Upper lobe of left lung (tissue), 6 donors: ENCODE data around the gene NOC4L. TPM values are rescaled to one million over a fixed set of nuclear protein-coding genes. Genes with fewer than 3 reads are reported as not detected.

ENCODE experiments used
- ATAC-seq, 2 donors: fragments of 200-7000 bp; cut with Tn5 transposase; one replicate each; pipeline ENCODE4 v1.9.1; 2022; ENCODE audit warnings: mild to moderate bottlenecking in 2 of 2, moderate library complexity in 2 of 2; ENCODE audit not compliant: low FRiP score in 2 of 2
- DNase-seq, 2 donors: peaks; one replicate each; pipeline ENCODE4 v3.0.0-alpha.2; 2019 to 2020
- H3K27ac ChIP-seq, 4 donors: fragments of 200-600 bp; sonication (generic); one replicate each; pipeline ENCODE4 v1.5.1; 2016 to 2019
- H3K27me3 ChIP-seq, 4 donors: fragments of 200-600 bp; sonication (generic); one replicate each; pipeline ENCODE4 v1.5.1; 2017 to 2019
- H3K36me3 ChIP-seq, 4 donors: fragments of 200-600 bp; sonication (generic); one replicate each; pipeline ENCODE4 v1.5.1; 2016 to 2019
- H3K4me1 ChIP-seq, 4 donors: fragments of 200-600 bp; sonication (generic); one replicate each; pipeline ENCODE4 v1.5.1; 2018 to 2019
- H3K4me3 ChIP-seq, 4 donors: fragments of 200-600 bp; sonication (generic); one replicate each; pipeline ENCODE4 v1.5.1; 2017 to 2019; ENCODE audit warnings: mild to moderate bottlenecking in 2 of 4, moderate library complexity in 1 of 4
- H3K9me3 ChIP-seq, 4 donors: fragments of 200-600 bp; sonication (generic); one replicate each; pipeline ENCODE4 v1.5.1; 2018 to 2019
- EP300 ChIP-seq, 4 donors: sonication (generic); formaldehyde crosslinking; IDR thresholded peaks; one replicate each; pipeline ENCODE4 v1.5.1; 2017; ENCODE audit warnings: antibody characterized with exemption in 4 of 4, control low read depth in 2 of 4
- POLR2A ChIP-seq, 4 donors: fragments of 450-650 bp; IDR thresholded peaks; one replicate each; pipeline ENCODE4 v1.5.1; 2016 to 2017; ENCODE audit warnings: antibody characterized with exemption in 4 of 4, mild to moderate bottlenecking in 2 of 4
- POLR2AphosphoS5 ChIP-seq, 2 donors: sonication (generic); formaldehyde crosslinking; IDR thresholded peaks; one replicate each; pipeline ENCODE4 v1.5.1; 2017; ENCODE audit warnings: antibody characterized with exemption in 2 of 2
- WGBS, 2 donors: methylation state at CpG; one replicate each; pipeline ENCODE4 v1.1.5; 2017 to 2018; 5-methylcytosine and 5-hydroxymethylcytosine counted together
- total RNA-seq, 6 donors: library from RNA; depleted of rRNA in 4 of 6; stranded (reverse); fragments of >200 nt in 4 of 6; gene quantifications; one replicate each; pipeline versions ENCODE4 v1.1.0 to v1.2.1, GENCODE V29; 2016 to 2021
- TF ChIP-seq, protein P1 (sequence below), 6 experiments: fragments of 450-650 bp in 4 of 6; fragments of 200-600 bp in 2 of 6; sonication (generic) in 2 of 6; IDR thresholded peaks; one replicate each; pipeline ENCODE4 v1.5.1; 2016 to 2019; ENCODE audit warnings: antibody characterized with exemption in 6 of 6
- donor health status: DM: no; HTN: no; CAD: no; lungs with moderate emphysema.
- donor health status: DM: no; HTN: yes; CAD: no; lungs with severe emphysema.

Gene NOC4L
- total RNA-seq, 6 donors from 2014 or later: 7.4 to 22.4 (median 19.2) TPM

- no peak for ATAC-seq
- Histone ChIP-seq H3K27me3 (no peaks in the 10 kb centered on the region), H3K27ac (no peak overlapping the region), H3K9me3 (peaks cover 0 to 46% (median 0%) of the 10 kb centered on the region in 4 donors), H3K4me3 (no peak overlapping the region), H3K36me3 (no peaks in the 10 kb centered on the region), H3K4me1 (peaks cover 12 to 23% (median 19%) of the 10 kb centered on the region in 4 donors)
- peak in 1 of 2 donors; percentile 73 for DNase-seq
- WGBS, 2 donors: 89 to 97% methylated on average over 26 to 27 of the region's 35 CpGs
- TF ChIP-seq POLR2AphosphoS5 (IDR thresholded peaks at IDR 0.05) (no peak), POLR2A (IDR thresholded peaks at IDR 0.05) (no peak), EP300 (IDR thresholded peaks at IDR 0.05) (no peak)
- TF ChIP-seq, protein P1, sequence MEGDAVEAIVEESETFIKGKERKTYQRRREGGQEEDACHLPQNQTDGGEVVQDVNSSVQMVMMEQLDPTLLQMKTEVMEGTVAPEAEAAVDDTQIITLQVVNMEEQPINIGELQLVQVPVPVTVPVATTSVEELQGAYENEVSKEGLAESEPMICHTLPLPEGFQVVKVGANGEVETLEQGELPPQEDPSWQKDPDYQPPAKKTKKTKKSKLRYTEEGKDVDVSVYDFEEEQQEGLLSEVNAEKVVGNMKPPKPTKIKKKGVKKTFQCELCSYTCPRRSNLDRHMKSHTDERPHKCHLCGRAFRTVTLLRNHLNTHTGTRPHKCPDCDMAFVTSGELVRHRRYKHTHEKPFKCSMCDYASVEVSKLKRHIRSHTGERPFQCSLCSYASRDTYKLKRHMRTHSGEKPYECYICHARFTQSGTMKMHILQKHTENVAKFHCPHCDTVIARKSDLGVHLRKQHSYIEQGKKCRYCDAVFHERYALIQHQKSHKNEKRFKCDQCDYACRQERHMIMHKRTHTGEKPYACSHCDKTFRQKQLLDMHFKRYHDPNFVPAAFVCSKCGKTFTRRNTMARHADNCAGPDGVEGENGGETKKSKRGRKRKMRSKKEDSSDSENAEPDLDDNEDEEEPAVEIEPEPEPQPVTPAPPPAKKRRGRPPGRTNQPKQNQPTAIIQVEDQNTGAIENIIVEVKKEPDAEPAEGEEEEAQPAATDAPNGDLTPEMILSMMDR (IDR thresholded peaks at IDR 0.05): no peak
These were observed 43.6 kb downstream of the NOC4L start for GRCh38 chr12:132187646-132188450.

- H3K27ac ChIP-seq: peak overlapping the region in 2 of 4 donors; percentile 75 to 83
- H3K9me3 ChIP-seq: peaks cover 0 to 41% (median 0%) of the 10 kb centered on the region in 4 donors
- H3K4me3 ChIP-seq: peak overlapping the region in 2 of 4 donors; percentile 53 to 55
- no peaks in the 10 kb centered on the region for H3K36me3 ChIP-seq
- H3K4me1 ChIP-seq: peaks cover 12 to 23% (median 19%) of the 10 kb centered on the region in 4 donors
- no peaks in the 10 kb centered on the region for H3K27me3 ChIP-seq
- 87 to 92% methylated on average over 9 to 21 of the region's 21 CpGs for WGBS, 2 donors
- DNase-seq: peak in 1 of 2 donors; percentile 71
- no peak for ATAC-seq
- TF ChIP-seq EP300 (IDR thresholded peaks at IDR 0.05): no peak
- no peak for TF ChIP-seq POLR2AphosphoS5 (IDR thresholded peaks at IDR 0.05)
- TF ChIP-seq, protein P1 (IDR thresholded peaks at IDR 0.05): no peak
- TF ChIP-seq POLR2A (IDR thresholded peaks at IDR 0.05): no peak
These were observed 44.2 kb downstream of the NOC4L start for GRCh38 chr12:132188451-132188901.

GRCh38 chr12:132188916-132189325 lies 44.7 kb downstream of the NOC4L start:
- DNase-seq: peak in 1 of 2 donors; percentile 86
- 34 to 50% methylated on average over 7 to 10 of the region's 20 CpGs for WGBS, 2 donors
- H3K27me3 ChIP-seq: no peaks in the 10 kb centered on the region

GRCh38 chr12:132189378-132190011 lies 45.2 kb downstream of the NOC4L start:
- peak; percentile 95 to 99 for DNase-seq
- peak; percentile 95 to 96 for ATAC-seq
- Histone ChIP-seq H3K27ac (peak overlapping the region; percentile 59 to 83 (median 76)), H3K36me3 (no peaks in the 10 kb centered on the region), H3K4me1 (peaks cover 12 to 23% (median 19%) of the 10 kb centered on the region in 4 donors), H3K9me3 (peaks cover 0 to 45% (median 6%) of the 10 kb centered on the region in 4 donors), H3K27me3 (no peaks in the 10 kb centered on the region), H3K4me3 (peak overlapping the region; percentile 46 to 63 (median 54))
- WGBS, 2 donors: 2% methylated on average over 13 to 63 of the region's 69 CpGs
- TF ChIP-seq POLR2AphosphoS5 (IDR thresholded peaks at IDR 0.05): peak in 1 of 2 donors; percentile 27
- TF ChIP-seq POLR2A (IDR thresholded peaks at IDR 0.05): peak in 1 of 4 donors; percentile 69
- no peak for TF ChIP-seq EP300 (IDR thresholded peaks at IDR 0.05)
- TF ChIP-seq, protein P1 (IDR thresholded peaks at IDR 0.05): peak in 1 of 6 experiments; percentile 7

More at GRCh38 chr12:132188916-132189325, 44.7 kb downstream of the NOC4L start:
- no peak for TF ChIP-seq POLR2A (IDR thresholded peaks at IDR 0.05)
- TF ChIP-seq EP300 (IDR thresholded peaks at IDR 0.05): no peak
- TF ChIP-seq, protein P1 (IDR thresholded peaks at IDR 0.05): peak in 1 of 6 experiments; percentile 3
- no peak for TF ChIP-seq POLR2AphosphoS5 (IDR thresholded peaks at IDR 0.05)
- peak overlapping the region; percentile 28 to 63 (median 54) for H3K4me3 ChIP-seq
- H3K27ac ChIP-seq: peak overlapping the region; percentile 59 to 83 (median 76)
- H3K9me3 ChIP-seq: peaks cover 0 to 44% (median 2%) of the 10 kb centered on the region in 4 donors
- peaks cover 12 to 23% (median 19%) of the 10 kb centered on the region in 4 donors for H3K4me1 ChIP-seq
- ATAC-seq: no peak
- H3K36me3 ChIP-seq: no peaks in the 10 kb centered on the region
